Measurements from ENCODE around the gene RPSA. TPM values are rescaled to one million over a fixed set of nuclear protein-coding genes. Genes with fewer than 3 reads are reported as not detected.
"Not testable (repeated sequence)": the region's sequence is repeated elsewhere in the genome, so short reads cannot be mapped to it uniquely, and the experiment has no call there.

Gene RPSA
- polyA plus RNA-seq, 10 donors, result 1,596 to 2,492 (median 2,126) TPM

DNA sequence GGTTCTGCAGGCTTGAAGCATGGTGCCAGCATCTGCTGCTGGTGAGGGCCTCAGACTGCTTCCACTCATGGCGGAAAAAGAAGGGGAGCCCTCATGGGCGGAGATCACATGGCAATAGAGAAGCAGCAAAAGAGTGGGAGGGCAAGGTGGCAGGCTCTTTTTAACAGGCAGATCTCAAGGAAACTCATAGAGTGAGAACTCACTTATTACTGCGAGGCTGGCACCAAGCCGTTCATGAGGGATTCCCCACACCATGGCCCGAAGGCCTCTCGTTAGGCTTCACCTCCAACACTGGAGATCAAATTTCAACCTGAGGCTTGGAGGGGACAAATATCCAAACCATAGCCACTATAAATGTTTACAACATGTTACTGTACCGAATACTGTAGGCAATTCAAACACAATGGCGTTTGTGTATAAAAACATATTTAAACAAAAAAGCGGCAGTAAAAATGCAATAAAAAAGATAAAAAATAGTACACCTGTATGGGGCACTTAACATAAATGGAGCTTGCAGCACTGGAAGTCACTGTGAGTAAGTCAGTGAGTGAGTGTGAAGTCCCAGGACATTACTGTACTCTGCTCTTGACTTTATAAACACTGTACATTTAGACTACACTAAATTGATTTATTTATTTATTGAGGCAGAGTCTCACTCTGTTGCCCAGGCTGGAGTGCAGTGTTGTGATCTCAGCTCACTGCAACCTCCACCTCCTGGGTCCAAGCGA is 42.1 kb downstream of the RPSA start:
- DNase-seq, result no peak

DNA sequence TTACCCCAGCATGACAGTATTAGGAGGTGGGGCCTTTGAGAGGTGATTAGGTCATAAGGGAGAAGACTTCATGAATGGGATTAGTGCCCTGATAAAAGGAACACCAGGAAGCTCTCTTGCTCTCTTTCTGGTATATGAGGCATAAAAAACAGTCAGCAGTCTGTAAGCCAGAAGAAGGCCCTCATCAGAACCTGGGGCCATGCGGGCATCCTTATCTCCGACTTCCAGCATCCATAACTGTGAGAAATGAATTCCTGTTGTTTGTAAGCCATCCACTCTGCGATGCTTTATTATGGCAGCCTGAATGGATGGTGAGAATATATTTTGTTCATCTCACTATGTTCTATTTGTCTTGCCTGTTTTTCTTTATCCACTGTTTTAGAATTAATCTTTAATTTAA is 43.3 kb downstream of the RPSA start:
- no peak for DNase-seq

DNA sequence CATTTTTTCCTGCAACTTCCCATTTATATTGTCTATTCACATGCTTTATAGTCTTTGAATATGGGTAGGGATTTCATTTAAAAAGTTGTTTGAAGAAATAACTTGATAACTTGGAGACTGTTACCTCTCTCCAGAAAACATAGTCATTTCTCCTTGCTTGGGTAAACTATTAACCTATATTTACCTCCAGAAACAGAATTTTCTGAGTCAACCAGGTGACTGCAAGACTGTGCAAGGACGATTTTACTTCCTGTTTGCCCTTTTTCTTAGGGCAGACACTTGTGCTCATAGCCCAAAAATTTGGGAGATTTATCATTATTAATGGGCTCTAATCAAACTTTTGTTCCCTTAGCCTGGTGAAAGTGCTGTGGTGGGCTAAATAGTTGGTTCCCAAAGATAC is 46.6 kb downstream of the RPSA start:
- DNase-seq, result no peak

DNA sequence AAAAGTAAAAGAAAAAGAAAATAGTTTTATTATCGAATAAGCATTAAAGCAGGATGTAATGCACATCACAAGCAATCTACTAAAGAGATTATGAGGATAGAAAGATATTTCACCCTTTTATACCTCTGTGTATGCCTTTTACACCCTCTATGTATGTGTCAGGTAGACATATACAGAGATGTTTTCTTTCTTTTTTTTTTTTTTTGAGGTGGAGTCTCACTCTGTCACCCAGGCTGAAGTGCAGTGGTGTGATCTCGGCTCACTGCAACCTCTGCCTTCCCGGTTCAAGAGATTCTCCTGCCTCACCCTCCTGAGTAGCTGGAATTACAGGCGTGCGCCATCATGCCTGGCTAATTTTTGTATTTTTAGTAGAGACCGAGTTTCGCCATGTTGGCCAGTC is 47.4 kb downstream of the RPSA start:
- not testable (repeated sequence) for DNase-seq

DNA sequence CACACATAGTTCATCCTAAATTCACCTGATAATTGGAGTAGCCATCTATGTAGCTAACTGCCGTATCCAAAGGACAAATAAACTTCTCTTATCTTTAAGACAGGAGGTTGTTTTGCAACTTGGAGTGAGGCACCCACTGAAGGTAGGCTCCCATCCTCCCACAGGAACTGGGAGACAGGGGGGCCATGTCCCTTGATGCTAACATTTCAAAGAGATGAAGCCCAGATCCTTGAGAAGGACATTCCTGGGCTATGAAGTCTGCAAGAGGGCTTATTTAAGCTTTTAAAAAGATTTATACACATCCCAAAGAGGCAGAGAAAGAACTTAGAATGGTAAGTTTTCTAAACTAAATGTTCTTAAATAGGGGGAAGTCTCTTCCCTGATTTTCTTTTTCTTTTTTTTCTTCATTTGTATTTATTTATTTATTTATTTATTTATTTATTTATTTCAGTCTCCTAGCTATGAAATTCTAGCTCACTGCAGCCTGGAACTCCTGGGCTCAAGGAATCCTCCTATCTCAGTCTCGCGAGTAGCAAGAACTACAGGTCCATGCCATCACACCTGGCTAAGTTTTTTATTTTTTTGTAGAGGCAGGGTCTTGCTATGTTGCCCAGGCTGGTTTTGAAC is 48.2 kb downstream of the RPSA start:
- no peak for DNase-seq

DNA sequence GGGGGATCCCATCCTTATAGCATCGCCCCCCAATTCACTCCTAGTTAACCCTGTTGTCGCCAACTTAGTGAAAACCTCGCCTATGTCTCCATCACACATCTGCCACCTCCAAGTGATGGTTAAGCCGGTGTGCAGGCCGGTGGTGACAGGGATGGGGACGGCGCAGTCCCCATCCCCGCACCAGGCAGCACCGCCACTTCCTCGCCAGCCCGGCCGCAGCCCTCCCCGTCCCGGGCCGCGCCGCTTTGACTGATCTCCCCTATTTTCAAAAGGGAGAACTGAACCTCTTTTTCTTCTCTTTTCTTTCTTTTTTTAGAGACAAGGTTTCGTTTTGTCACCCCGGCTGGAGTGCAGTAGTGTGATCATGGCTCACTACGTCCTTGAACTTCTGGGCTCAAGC is 49.6 kb downstream of the RPSA start:
- no peak for DNase-seq

DNA sequence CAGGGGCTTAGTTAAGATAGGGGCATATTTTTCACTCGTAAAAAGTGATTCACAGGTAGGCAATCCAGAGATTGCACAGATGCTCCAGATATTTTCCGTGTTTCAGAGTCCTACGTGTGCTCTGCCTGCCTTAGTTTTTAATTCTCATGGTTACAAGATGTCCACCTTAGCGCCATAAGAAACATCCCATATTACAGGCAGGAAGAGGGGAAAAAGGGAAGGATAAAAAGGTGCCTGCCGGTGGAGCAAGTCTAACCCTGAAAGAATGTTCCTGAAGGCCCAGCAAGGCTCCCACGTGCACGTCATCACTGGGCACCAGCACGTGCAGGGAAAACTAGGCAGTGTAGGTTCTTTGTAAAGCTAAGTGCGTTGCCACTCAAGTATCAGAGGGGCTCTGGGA is 50.8 kb downstream of the RPSA start:
- DNase-seq, result no peak

DNA sequence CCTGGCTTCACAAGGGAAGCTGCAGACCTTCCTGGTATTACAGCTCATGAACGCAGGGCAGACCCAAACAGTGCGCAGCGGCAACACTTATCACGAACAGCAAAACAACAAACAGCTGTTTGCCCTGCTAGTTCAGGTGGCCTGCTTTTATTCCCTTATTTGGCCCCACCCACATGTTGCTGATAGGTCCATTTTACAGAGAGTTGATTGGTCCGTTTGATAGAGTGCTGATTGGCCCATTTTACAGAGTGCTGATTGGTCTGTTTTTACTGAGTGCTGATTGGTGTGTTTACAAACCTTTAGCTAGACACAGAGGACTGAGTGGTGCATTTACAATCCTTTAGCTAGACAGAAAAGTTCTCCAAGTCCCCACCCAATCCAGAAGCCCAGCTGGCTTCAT is 52.1 kb downstream of the RPSA start:
- not testable (repeated sequence) for DNase-seq

DNA sequence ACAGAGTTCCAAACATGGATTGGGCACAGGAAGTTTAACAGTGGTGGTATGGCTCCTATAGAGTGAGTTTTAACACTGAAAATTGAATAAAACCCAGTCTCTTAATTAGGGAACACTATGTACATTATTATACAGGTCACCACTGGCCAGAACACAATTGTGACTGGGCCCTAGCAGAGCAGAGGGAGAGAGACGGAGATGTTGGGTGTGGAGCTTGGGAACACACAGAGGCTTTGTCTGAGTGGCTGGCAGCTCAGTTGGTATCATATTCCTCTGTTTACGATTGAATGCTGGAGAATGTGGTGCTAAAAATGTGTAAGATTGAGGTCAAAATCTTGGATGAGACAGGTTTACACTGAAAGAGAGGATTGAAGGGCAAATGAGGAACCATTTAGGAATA is 54.2 kb downstream of the RPSA start:
- DNase-seq, result no peak

Other genes with a start within 250 kb of the RPSA start
- 100 to 1,000 TPM in 9 of 10 donors, 10 to 100 TPM in 1; 45.2 to 483 (median 169) TPM for gene XIRP1, start 214.1 kb upstream of the RPSA start, polyA plus RNA-seq (ENCODE audit: insufficient read length in 10 of 10)
- gene CX3CR1, start 126.7 kb upstream of the RPSA start, polyA plus RNA-seq (ENCODE audit: insufficient read length in 10 of 10), result 1 to 10 TPM; 2.1 to 4.7 (median 4.1) TPM
- gene CCR8, start 77.0 kb upstream of the RPSA start, polyA plus RNA-seq (ENCODE audit: insufficient read length in 10 of 10), result under 1 TPM in 1 of 10 donors, not detected in 9; 0.12 TPM
- gene SLC25A38, start 23.4 kb upstream of the RPSA start, polyA plus RNA-seq (ENCODE audit: insufficient read length in 10 of 10), result 10 to 100 TPM; 15.7 to 20.2 (median 16.7) TPM
- under 1 TPM in 5 of 10 donors, not detected in 5; 0.03 to 0.24 (median 0.06) TPM for gene MOBP, start 61.0 kb downstream of the RPSA start, polyA plus RNA-seq (ENCODE audit: insufficient read length in 10 of 10)

All from muscle of back (tissue), 11 donors.